ENCODE results near the gene CA10.

Gene CA10

GRCh38 chr17:51709694-51710633 is 448.6 kb downstream of the CA10 start:
- FAIRE-seq: no peak

GRCh38 chr17:51707216-51707615 is 451.3 kb downstream of the CA10 start:
- FAIRE-seq: no peak

GRCh38 chr17:51706093-51706492 is 452.4 kb downstream of the CA10 start:
- no peak for FAIRE-seq

GRCh38 chr17:51703361-51704341 is 454.9 kb downstream of the CA10 start:
- FAIRE-seq: peak; percentile 29

- FAIRE-seq: no peak
Observed at GRCh38 chr17:51702963-51703360, 455.6 kb downstream of the CA10 start.

- FAIRE-seq: no peak
Observed at GRCh38 chr17:51701501-51701900, 457.0 kb downstream of the CA10 start.

GRCh38 chr17:51700011-51700760 is 458.3 kb downstream of the CA10 start:
- FAIRE-seq: no peak

- no peak for FAIRE-seq
Observed at GRCh38 chr17:51699303-51699702, 459.2 kb downstream of the CA10 start.

- no peak for FAIRE-seq
Observed at GRCh38 chr17:51692917-51693316, 465.6 kb downstream of the CA10 start.

- FAIRE-seq: no peak
Observed at GRCh38 chr17:51687887-51688286, 470.6 kb downstream of the CA10 start.

GRCh38 chr17:51685287-51685909 is 473.1 kb downstream of the CA10 start:
- no peak for FAIRE-seq

- FAIRE-seq: no peak
Observed at GRCh38 chr17:51684214-51684613, 474.3 kb downstream of the CA10 start.

- FAIRE-seq: no peak
Observed at GRCh38 chr17:51683291-51683690, 475.2 kb downstream of the CA10 start.

GRCh38 chr17:51682115-51682514 is 476.4 kb downstream of the CA10 start:
- no peak for FAIRE-seq

- FAIRE-seq: no peak
Observed at GRCh38 chr17:51677875-51678274, 480.6 kb downstream of the CA10 start.

GRCh38 chr17:51676691-51677487 is 481.6 kb downstream of the CA10 start:
- no peak for FAIRE-seq

GRCh38 chr17:51674579-51675255 is 483.8 kb downstream of the CA10 start:
- FAIRE-seq: no peak

- FAIRE-seq: no peak
Observed at GRCh38 chr17:51673070-51673469, 485.4 kb downstream of the CA10 start.

GRCh38 chr17:51672065-51672464 is 486.4 kb downstream of the CA10 start:
- no peak for FAIRE-seq

- no peak for FAIRE-seq
Observed at GRCh38 chr17:51670899-51671298, 487.6 kb downstream of the CA10 start.

GRCh38 chr17:51668963-51669246 is 489.6 kb downstream of the CA10 start:
- FAIRE-seq: no peak
